HepG2 (cell line): ENCODE results near the gene KAT6B. TPM values are rescaled to one million over a fixed set of nuclear protein-coding genes. Genes with fewer than 3 reads are reported as not detected.

Experiments used
- ATAC-seq: fragments of 200-7000 bp; cut with Tn5 transposase; 3 replicates; pipeline ENCODE4 v1.9.1; 2020; ENCODE audit warnings: mild to moderate bottlenecking, moderate library complexity
- BruUV-seq: library from RNA; stranded (reverse); fragments of 400-500 nt; replicated peaks from 2 replicates; lab custom pipeline; 2021; lab: Mats Ljungman, UMichigan
- CTCF ChIA-PET: fragments of 300-600 bp; formaldehyde crosslinking; extraction: SDS; loops from one replicate; lab custom pipeline; 2021; ENCODE audit warnings: low total read pairs, inconsistent platforms, low intra/inter-chr PET ratio; lab: Yijun Ruan, JAX
- POLR2A ChIA-PET: fragments of 350-600 bp; sonication (Branson Sonifier 250); formaldehyde crosslinking; loops from one replicate; lab custom pipeline; 2020; ENCODE audit warnings: antibody characterized with exemption, inconsistent platforms; lab: Yijun Ruan, JAX
- DNase-seq: peaks from one replicate; pipeline ENCODE4 v3.0.0-alpha.2; 2015; ENCODE audit warnings: low spot score
- FAIRE-seq: peaks from 3 replicates; lab custom pipeline; 2011; peaks lifted over from hg19 to GRCh38; lab: Jason Lieb, UNC
- H2AFZ ChIP-seq: one replicate; pipeline ENCODE4 v1.6.1; 2011; ENCODE audit warnings: low read length, inconsistent platforms
- H3K27ac ChIP-seq: fragments of 300-600 bp; 3 replicates; pipeline ENCODE4 v1.8.0; 2011; ENCODE audit warnings: mixed run types, mild to moderate bottlenecking, mixed read lengths, low read length, inconsistent platforms; ENCODE audit not compliant: insufficient read depth; ENCODE audit errors: extremely low read length
- H3K27me3 ChIP-seq, 2 experiments: fragments of 200-600 bp in 1 of 2; 2 replicates in 1 of 2; 3 replicates in 1 of 2; pipeline versions ENCODE4 v1.6.0 to v1.8.0; 2011; ENCODE audit warnings: low read length in 2 of 2, mild to moderate bottlenecking in 2 of 2, moderate library complexity in 2 of 2, inconsistent platforms in 1 of 2; ENCODE audit not compliant: insufficient read depth in 2 of 2, control insufficient read depth in 1 of 2
- H3K36me3 ChIP-seq, 2 experiments: fragments of 200-600 bp in 1 of 2; replicated peaks in 1 of 2; 2 replicates in 1 of 2; 3 replicates in 1 of 2; pipeline versions ENCODE4 v1.5.1 to v1.8.0; 2011; ENCODE audit warnings: low read length in 2 of 2, inconsistent platforms in 1 of 2; ENCODE audit not compliant: insufficient read depth in 2 of 2, control insufficient read depth in 1 of 2
- H3K4me1 ChIP-seq: 2 replicates; pipeline ENCODE4 v1.5.1; 2012; ENCODE audit warnings: low read length, inconsistent platforms; ENCODE audit not compliant: insufficient read depth
- H3K4me2 ChIP-seq: 2 replicates; pipeline ENCODE4 v1.6.0; 2011; ENCODE audit warnings: low read depth, low read length, inconsistent platforms
- H3K4me3 ChIP-seq, 3 experiments: fragments of 200-600 bp in 1 of 3; sonication (generic), shearing (Covaris generic) in 1 of 3; replicated peaks in 1 of 3; 2 replicates each; pipeline ENCODE4 v1.5.1; 2011 to 2016; ENCODE audit warnings: low read length in 3 of 3, inconsistent platforms in 2 of 3, low read depth in 2 of 3, mild to moderate bottlenecking in 2 of 3, control low read depth in 1 of 3, mixed read lengths in 1 of 3; ENCODE audit not compliant: insufficient read depth in 1 of 3
- H3K79me2 ChIP-seq: one replicate; pipeline ENCODE4 v1.6.1; 2011; ENCODE audit warnings: low read length, inconsistent platforms; ENCODE audit not compliant: insufficient read depth
- H3K9ac ChIP-seq: 2 replicates; pipeline ENCODE4 v1.6.0; 2011; ENCODE audit warnings: mild to moderate bottlenecking, low read depth, low read length, inconsistent platforms; ENCODE audit not compliant: insufficient read depth
- H3K9me3 ChIP-seq: 2 replicates; pipeline ENCODE4 v1.5.1; 2012; ENCODE audit warnings: mild to moderate bottlenecking, low read length
- H4K20me1 ChIP-seq: 2 replicates; pipeline ENCODE4 v1.6.0; 2011; ENCODE audit warnings: inconsistent platforms, mild to moderate bottlenecking, low read length, moderate library complexity; ENCODE audit not compliant: insufficient read depth
- CBX5 ChIP-seq: sonication (generic); formaldehyde crosslinking; IDR thresholded peaks from 2 replicates; pipeline ENCODE4 v1.4.0; 2020; ENCODE audit warnings: missing genetic modification reagents, borderline replicate concordance
- ELF1 ChIP-seq: sonication (generic); formaldehyde crosslinking; IDR thresholded peaks from 2 replicates; pipeline ENCODE4 v1.4.0; 2020; ENCODE audit warnings: missing genetic modification reagents
- HMGA1 ChIP-seq: sonication (generic); formaldehyde crosslinking; conservative IDR thresholded peaks from 2 replicates; pipeline ENCODE4 v1.4.0; 2020; ENCODE audit warnings: missing genetic modification reagents
- NCOA5 ChIP-seq: sonication (generic); formaldehyde crosslinking; IDR thresholded peaks from 2 replicates; pipeline ENCODE4 v1.4.0; 2020; ENCODE audit warnings: missing genetic modification reagents
- RCOR2 ChIP-seq: IDR thresholded peaks from 2 replicates; pipeline ENCODE4 v1.6.1; 2016; ENCODE audit warnings: missing biosample characterization, missing genetic modification reagents
- TBP ChIP-seq: sonication (generic); formaldehyde crosslinking; IDR thresholded peaks from 2 replicates; pipeline ENCODE4 v1.5.0; 2020; ENCODE audit warnings: missing genetic modification reagents
- ZFP82 ChIP-seq: sonication (generic); formaldehyde crosslinking; IDR thresholded peaks from 2 replicates; pipeline ENCODE4 v1.5.1; 2020; ENCODE audit warnings: mild to moderate bottlenecking, missing genetic modification reagents, borderline replicate concordance
- ZIK1 ChIP-seq: sonication (generic); formaldehyde crosslinking; IDR thresholded peaks from 2 replicates; pipeline ENCODE4 v1.5.0; 2020; ENCODE audit warnings: mild to moderate bottlenecking, low read depth, missing genetic modification reagents, borderline replicate concordance
- ZNF556 ChIP-seq: sonication (generic); formaldehyde crosslinking; IDR thresholded peaks from 2 replicates; pipeline ENCODE4 v1.4.0; 2020; ENCODE audit warnings: mild to moderate bottlenecking, missing genetic modification reagents, borderline replicate concordance
- WGBS: methylation state at CpG from one replicate; pipeline ENCODE4 v1.1.6; 2017; ENCODE audit warnings: low lambda C conversion rate; 5-methylcytosine and 5-hydroxymethylcytosine counted together
- in situ Hi-C: cut with HindIII; loops from 2 replicates; pipeline ENCODE4 v1.10.0; 2017; ENCODE audit warnings: low pct_unique_long_range_greater_than_20kb; ENCODE audit not compliant: extremely low pct_ligation_motif_present
- intact Hi-C: fragments of 100-400 bp; cut with micrococcal nuclease; formaldehyde crosslinking; loops from one replicate; pipeline ENCODE4 v1.10.0; 2022; ENCODE audit not compliant: unreplicated experiment
- polyA plus RNA-seq, 8 experiments: library from polyadenylated mRNA; depleted of rRNA in 3 of 8; stranded (reverse) in 7 of 8; unstranded in 1 of 8; fragments of >200 nt; fragmentation: Illumina TruSeq in 4 of 8; extraction: Trizol in 4 of 8; gene quantifications; 2 replicates each; pipeline versions ENCODE4 v1.2.1 to v1.2.3, GENCODE V29; 2011 to 2016; ENCODE audit warnings: low read depth in 4 of 8, missing spikeins in 1 of 8, mixed read lengths in 1 of 8; ENCODE audit not compliant: insufficient read depth in 1 of 8
- total RNA-seq, 5 experiments: library from RNA; depleted of rRNA; stranded (reverse); fragments of >200 nt; fragmentation: Illumina TruSeq; extraction: Trizol; gene quantifications; 2 replicates each; pipeline ENCODE4 v1.2.3, GENCODE V29; 2016; ENCODE audit warnings: low read depth in 1 of 5
- TF ChIP-seq, protein P1 (sequence below): sonication (generic); formaldehyde crosslinking; IDR thresholded peaks from 2 replicates; pipeline ENCODE4 v1.5.1; 2020; ENCODE audit warnings: missing genetic modification reagents, mild to moderate bottlenecking, borderline replicate concordance
- TF ChIP-seq, protein P2 (sequence below): sonication (generic); formaldehyde crosslinking; IDR thresholded peaks from 2 replicates; pipeline ENCODE4 v1.4.0; 2020; ENCODE audit warnings: missing genetic modification reagents

KAT6B gene
- total and polyA plus RNA-seq, 2 of the 13 experiments (the other 11 are each of a cell fraction or from before 2014, with no cell fraction given), result 3.0 to 9.5 TPM

DNA sequence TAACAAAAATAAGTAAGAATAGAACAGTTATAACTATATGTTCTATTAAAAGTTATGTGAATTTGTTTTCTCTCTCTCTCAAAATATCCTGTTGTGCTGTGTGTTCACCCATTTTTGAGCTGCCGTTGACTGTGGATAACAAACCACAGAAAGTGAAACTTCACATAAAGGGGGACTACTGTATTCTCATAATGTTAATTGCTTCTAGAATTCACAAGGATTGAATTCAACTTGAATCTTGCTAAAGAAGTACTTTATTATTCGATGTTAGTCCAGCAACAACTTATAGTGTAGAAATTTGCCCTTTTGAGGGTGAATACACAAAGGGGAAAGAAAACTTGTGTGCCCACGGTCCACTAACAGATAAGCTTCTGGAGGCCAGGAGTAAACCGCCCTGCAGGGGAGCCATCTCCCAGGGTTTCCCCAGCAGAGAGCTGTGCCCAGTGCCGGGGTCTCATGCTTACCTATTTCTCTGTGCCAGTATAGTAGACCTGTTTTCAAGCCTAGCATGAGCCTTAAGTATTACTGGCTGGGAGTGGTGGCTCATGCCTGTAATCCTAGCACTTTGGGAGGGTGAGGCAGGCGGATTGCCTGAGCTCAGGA, 87.1 kb downstream of the KAT6B start:
- H3K79me2 ChIP-seq, result no peaks in the 10 kb centered on the region
- ChIA-PET CTCF (no interaction called here), POLR2A (no interaction called here)
- no peak for TF ChIP-seq HMGA1 (CRISPR knock-in tag)
- TF ChIP-seq ZNF556, result no peak
- TF ChIP-seq, protein P1, sequence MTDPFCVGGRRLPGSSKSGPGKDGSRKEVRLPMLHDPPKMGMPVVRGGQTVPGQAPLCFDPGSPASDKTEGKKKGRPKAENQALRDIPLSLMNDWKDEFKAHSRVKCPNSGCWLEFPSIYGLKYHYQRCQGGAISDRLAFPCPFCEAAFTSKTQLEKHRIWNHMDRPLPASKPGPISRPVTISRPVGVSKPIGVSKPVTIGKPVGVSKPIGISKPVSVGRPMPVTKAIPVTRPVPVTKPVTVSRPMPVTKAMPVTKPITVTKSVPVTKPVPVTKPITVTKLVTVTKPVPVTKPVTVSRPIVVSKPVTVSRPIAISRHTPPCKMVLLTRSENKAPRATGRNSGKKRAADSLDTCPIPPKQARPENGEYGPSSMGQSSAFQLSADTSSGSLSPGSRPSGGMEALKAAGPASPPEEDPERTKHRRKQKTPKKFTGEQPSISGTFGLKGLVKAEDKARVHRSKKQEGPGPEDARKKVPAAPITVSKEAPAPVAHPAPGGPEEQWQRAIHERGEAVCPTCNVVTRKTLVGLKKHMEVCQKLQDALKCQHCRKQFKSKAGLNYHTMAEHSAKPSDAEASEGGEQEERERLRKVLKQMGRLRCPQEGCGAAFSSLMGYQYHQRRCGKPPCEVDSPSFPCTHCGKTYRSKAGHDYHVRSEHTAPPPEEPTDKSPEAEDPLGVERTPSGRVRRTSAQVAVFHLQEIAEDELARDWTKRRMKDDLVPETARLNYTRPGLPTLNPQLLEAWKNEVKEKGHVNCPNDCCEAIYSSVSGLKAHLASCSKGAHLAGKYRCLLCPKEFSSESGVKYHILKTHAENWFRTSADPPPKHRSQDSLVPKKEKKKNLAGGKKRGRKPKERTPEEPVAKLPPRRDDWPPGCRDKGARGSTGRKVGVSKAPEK (CRISPR knock-in tag), result no peak
- TF ChIP-seq ZFP82 (CRISPR knock-in tag), result no peak
- no peak for TF ChIP-seq ZIK1
- no peak for TF ChIP-seq NCOA5 (CRISPR knock-in tag)
- no peak for TF ChIP-seq CBX5 (CRISPR knock-in tag)
- no peak for TF ChIP-seq ELF1
- TF ChIP-seq RCOR2 (CRISPR knock-in tag), result no peak
- TF ChIP-seq TBP, result no peak
- TF ChIP-seq, protein P2, sequence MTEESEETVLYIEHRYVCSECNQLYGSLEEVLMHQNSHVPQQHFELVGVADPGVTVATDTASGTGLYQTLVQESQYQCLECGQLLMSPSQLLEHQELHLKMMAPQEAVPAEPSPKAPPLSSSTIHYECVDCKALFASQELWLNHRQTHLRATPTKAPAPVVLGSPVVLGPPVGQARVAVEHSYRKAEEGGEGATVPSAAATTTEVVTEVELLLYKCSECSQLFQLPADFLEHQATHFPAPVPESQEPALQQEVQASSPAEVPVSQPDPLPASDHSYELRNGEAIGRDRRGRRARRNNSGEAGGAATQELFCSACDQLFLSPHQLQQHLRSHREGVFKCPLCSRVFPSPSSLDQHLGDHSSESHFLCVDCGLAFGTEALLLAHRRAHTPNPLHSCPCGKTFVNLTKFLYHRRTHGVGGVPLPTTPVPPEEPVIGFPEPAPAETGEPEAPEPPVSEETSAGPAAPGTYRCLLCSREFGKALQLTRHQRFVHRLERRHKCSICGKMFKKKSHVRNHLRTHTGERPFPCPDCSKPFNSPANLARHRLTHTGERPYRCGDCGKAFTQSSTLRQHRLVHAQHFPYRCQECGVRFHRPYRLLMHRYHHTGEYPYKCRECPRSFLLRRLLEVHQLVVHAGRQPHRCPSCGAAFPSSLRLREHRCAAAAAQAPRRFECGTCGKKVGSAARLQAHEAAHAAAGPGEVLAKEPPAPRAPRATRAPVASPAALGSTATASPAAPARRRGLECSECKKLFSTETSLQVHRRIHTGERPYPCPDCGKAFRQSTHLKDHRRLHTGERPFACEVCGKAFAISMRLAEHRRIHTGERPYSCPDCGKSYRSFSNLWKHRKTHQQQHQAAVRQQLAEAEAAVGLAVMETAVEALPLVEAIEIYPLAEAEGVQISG (CRISPR knock-in tag), result no peak
- FAIRE-seq (no peak), ATAC-seq (no peak), DNase-seq (no peak)
- H2AFZ ChIP-seq, result no peak overlapping the region
- H3K36me3 ChIP-seq, result no peaks in the 10 kb centered on the region
- H3K4me1 ChIP-seq, result peaks cover 13% of the 10 kb centered on the region
- intact Hi-C loops, result loop anchor here (1.0 kb wide), 1 partner anchor 13 kb away; no protein-coding TSS in a partner anchor
- in situ Hi-C loops, result no loop called here
- H3K9ac ChIP-seq, result no peak overlapping the region
- no peak overlapping the region for H3K4me3 ChIP-seq
- H3K27me3 ChIP-seq, result no peaks in the 10 kb centered on the region
- peaks cover 3% of the 10 kb centered on the region; the same call in 1 of the 2 replicates for H4K20me1 ChIP-seq
- H3K27ac ChIP-seq, result no peak overlapping the region
- H3K4me2 ChIP-seq, result no peak overlapping the region
- 93% methylated on average over 6 of the region's 6 CpGs for WGBS
- BruUV-seq, result no TSS peak
- H3K9me3 ChIP-seq, result no peaks in the 10 kb centered on the region
